NCI-H2107 (cell line): Measurements from ENCODE around the gene TNNI2.
A peak's percentile ranks its signal among the peaks of the same experiment; 100 is the strongest.
"Not testable (repeated sequence)": the region's sequence is repeated elsewhere in the genome, so short reads cannot be mapped to it uniquely, and the experiment has no call there.

Source experiments
- DNase-seq: peaks from one replicate; lab custom pipeline; 2025; lab: John Stamatoyannopoulos, UW

The TNNI2 gene

GRCh38 chr11:1875093-1875850 is 36.5 kb downstream of the TNNI2 start:
- no peak for DNase-seq

DNA sequence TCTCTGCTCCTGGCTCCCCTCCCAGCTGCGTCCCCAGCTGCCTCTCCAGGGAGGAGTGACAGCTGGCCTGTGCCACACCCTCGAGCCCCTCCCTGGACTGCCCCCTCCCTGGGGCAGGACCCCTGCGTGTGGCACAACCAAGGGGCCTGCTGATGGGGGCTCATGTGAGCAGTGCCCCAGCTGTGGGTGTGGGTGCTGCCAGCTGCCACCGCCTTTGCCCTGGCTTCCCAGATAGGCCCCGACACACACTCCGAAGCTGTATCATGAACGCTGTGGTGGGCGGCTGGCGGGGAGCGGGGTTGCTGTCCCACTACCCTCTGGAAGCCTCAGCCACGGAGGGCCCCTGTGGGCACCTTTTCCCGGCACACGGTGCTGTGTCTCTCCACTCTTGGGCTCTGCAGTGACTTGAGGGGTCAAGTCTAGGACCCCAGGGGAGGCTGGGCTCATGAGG is 37.1 kb downstream of the TNNI2 start:
- not testable (repeated sequence) for DNase-seq

GRCh38 chr11:1876361-1877063 is 37.7 kb downstream of the TNNI2 start:
- no peak for DNase-seq

- DNase-seq: no peak
These were observed 38.7 kb downstream of the TNNI2 start for GRCh38 chr11:1877211-1878136.

- no peak for DNase-seq
These were observed 39.6 kb downstream of the TNNI2 start for GRCh38 chr11:1878137-1879031.

- DNase-seq: no peak
These were observed 40.7 kb downstream of the TNNI2 start for GRCh38 chr11:1879342-1879940.

DNA sequence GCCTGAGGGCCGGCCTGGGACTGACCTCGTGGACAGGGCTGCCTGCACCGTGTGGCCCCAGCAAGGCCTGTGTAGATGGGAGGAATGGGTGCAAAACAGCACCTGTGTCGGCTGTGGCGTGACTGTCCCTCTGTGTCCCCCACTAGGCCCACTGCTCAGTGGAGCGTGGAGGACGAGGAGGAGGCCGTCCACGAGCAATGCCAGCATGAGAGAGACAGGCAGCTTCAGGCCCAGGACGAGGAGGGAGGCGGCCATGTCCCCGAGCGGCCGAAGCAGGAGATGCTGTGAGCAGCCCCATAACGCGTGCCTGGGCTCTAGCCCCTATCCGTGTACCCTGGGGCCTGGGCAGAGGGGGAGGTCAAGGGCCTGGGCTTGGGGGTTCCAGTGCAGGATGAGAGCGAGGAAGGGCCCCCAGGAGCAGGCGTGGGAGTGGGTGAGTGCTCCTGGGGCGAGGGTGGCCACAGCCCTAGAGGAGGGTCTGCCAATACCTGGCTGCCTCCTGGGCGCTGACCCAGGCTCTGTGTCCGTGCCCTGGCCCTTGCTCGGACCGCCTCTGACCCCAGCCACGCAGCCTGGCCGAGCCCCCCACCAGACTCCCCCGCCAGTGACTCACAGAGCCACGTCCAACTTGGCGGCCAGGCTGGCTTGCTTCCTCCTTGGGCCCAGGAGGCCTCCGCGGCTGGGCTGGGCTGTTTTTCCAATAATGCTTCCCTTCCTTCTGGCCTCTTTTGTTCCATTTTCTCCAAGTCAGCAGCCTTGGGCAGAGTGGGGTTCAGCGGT is 41.4 kb downstream of the TNNI2 start:
- DNase-seq: no peak

GRCh38 chr11:1880746-1881441 is 42.1 kb downstream of the TNNI2 start:
- DNase-seq: no peak

- no peak for DNase-seq
These were observed 42.9 kb downstream of the TNNI2 start for GRCh38 chr11:1881442-1882264.

DNA sequence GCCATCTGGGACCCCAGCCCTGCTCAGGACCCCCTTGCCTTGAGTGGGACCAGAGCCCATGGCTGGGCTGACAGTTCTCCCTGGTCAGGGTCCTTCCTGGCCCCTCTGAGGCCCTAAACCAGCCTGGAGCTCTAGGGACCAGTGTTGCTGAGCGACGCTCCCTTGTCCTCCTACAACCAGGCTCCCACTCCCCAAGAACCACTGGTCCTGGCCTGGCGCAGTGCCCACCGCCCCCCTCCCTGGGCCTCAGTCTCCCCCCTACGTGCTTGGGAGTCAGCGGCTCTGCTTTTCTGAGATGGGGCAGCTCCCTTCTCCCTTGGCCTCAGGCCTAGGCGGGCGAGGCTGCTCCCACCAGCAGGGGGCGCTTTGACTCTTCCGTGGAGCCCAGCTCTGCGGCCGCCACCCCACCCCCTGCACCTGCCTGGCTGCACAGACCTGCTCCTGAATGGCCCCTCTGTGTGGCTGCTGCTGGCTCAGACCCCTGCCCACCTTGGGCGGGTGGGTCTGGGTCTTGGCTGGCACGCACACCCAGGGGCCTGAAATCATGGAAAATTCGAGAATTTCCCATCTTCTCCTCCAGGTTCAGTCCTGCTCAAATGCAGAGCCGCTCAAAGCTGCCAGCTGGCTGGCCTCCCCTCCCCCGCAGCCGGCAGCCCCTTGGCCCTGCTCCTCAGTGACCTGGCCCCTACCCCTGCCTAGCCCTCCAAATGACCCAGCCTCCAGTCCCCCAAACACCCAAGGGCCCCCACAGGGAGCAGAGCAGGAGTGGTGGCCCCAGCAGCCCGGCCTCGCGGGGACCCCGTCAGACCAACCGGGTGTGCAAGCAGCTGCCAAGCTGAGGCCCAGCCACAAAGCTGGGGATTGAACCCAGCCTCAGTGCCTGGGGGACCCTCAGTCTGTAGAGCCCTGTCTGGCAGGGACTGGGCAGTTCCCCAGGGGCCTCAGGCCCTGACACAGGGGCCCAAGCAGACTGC is 43.8 kb downstream of the TNNI2 start:
- peak; percentile 51 for DNase-seq

DNA sequence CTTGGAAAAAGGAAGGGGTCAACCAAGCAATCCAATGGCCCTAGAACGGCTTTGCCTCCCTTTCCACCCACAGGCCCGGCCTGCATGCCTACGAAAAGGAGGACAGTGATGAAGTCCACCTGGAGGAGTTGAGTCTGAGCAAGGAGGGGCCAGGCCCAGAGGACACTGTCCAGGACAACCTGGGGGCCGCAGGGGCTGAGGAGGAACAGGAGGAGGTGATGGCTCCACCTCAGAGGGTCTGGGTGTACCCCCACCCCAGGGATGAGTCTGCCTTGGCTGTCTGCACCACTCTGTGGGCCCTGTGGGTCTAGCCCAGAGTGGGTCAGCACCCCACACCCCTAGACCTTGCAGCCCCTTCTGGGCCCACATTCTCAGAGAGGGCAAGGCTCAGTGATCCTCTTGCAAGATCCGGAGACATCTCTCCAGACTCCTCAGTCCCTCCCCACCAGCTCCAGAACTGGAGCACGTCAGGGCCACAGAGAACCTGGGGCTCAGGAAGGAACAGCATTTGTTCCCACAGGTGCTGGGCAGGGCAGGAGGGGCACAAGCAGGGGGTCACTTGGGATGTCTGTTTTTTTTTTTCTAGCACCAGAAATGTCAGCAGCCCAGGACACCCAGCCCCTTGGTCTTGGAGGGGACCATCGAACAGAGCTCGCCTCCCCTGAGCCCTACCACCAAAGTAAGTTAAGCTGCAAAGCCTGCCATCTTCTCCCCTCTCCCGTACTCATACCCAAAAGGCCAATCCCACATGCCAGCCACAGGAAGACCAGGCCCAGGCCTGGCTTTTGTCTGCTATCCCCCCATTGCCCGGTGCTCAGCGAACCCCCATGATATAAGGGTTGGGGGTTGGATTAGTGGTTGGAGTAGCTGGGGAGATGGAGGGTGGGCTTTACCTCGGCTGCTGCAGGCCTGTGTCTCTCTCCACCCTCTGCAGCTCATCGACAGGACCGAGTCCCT is 44.8 kb downstream of the TNNI2 start:
- DNase-seq: no peak

- no peak for DNase-seq
These were observed 45.5 kb downstream of the TNNI2 start for GRCh38 chr11:1884303-1884700.

- DNase-seq: not testable (repeated sequence)
These were observed 47.8 kb downstream of the TNNI2 start for GRCh38 chr11:1886551-1886950.

DNA sequence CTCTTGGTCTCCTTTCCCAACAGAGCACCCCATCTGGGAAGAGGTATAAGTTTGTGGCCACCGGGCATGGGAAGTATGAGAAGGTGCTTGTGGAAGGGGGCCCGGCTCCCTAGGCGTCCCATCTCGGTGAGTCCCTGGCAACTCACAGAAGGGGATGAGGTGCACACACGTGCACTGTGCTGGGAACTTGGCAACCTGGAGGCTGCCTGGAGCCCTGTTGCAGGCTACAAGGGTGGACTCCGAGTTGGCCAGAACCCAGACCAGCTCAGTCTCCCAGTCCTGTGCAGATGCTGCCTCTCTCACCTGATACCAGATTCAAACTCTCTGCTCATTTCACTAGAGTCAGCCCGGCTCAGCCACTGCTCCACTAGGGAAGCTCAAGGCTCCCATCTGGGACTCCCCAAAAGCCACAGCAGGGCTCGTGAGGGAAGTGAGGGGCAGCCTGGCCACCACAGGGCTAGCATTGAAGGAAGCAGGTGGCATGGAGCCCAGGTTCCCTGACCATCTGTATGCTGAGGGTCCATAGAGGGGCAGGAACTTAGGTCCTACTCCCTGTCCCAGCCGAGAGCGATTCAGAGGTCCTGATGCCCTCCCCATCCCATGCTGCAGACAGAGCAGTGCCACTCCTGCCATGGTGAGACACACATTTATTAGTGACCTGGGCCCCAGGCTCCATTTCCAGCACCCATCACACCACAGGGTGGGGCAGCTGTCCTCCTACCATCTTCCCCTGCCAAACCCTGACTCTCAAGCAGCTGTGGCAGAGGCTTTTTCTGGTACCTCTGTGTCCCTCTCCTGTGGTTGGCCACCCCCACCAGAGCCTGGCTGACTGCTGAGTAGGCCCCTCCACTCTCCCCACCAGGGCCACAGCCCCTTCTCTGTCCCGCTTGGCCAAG is 48.9 kb downstream of the TNNI2 start:
- DNase-seq: no peak

GRCh38 chr11:1888347-1888753 is 49.6 kb downstream of the TNNI2 start:
- DNase-seq: no peak
